Cardiac muscle cell (in vitro differentiated cells and primary cell): ENCODE data around the gene ANKRD28. TPM values are rescaled to one million over a fixed set of nuclear protein-coding genes. Genes with fewer than 3 reads are reported as not detected.
"Not testable (repeated sequence)": the region's sequence is repeated elsewhere in the genome, so short reads cannot be mapped to it uniquely, and the experiment has no call there.

ENCODE experiments used
- DNase-seq, 2 donors: peaks; one replicate each; pipeline versions ENCODE4 v3.0.0 to v3.0.0-alpha.2; 2010 to 2017; ENCODE audit warnings: low read depth in 1 of 2, low spot score in 1 of 2
- H3K27ac ChIP-seq: fragments of 200-600 bp; sonication (generic); 2 replicates; pipeline ENCODE4 v1.5.1; 2016
- H3K27me3 ChIP-seq: fragments of 200-600 bp; sonication (generic); 2 replicates; pipeline ENCODE4 v1.6.0; 2016; ENCODE audit warnings: control low read depth
- H3K36me3 ChIP-seq: fragments of 200-600 bp; sonication (generic); 2 replicates; pipeline ENCODE4 v1.5.1; 2016; ENCODE audit warnings: control low read depth
- H3K4me1 ChIP-seq: fragments of 200-600 bp; sonication (generic); 2 replicates; pipeline ENCODE4 v1.8.1; 2017; ENCODE audit warnings: low read depth, mild to moderate bottlenecking, mixed run types
- H3K4me3 ChIP-seq: fragments of 200-600 bp; sonication (generic); 2 replicates; pipeline ENCODE4 v1.5.1; 2016; ENCODE audit warnings: mild to moderate bottlenecking
- H3K9me3 ChIP-seq: fragments of 200-600 bp; sonication (generic); 2 replicates; pipeline ENCODE4 v1.5.1; 2017; ENCODE audit warnings: low read depth, mild to moderate bottlenecking, control low read depth
- CTCF ChIP-seq: IDR thresholded peaks from 2 replicates; pipeline ENCODE4 v1.5.1; 2012; ENCODE audit warnings: low read depth, mild to moderate bottlenecking, low read length
- polyA plus RNA-seq: library from polyadenylated mRNA; unstranded; fragments of >200 nt; fragmentation: Nextera tagmentation; extraction: Ambion mirVana; gene quantifications from 2 replicates; pipeline ENCODE4 v1.2.1, GENCODE V29; 2016
- total RNA-seq: library from RNA; depleted of rRNA; stranded (reverse); fragments of >200 nt; gene quantifications from 2 replicates; pipeline ENCODE4 v1.2.3, GENCODE V29; 2016

The ANKRD28 gene
- total and polyA plus RNA-seq, 2 experiments from 2014 or later = 9.7 to 20.8 TPM

DNA sequence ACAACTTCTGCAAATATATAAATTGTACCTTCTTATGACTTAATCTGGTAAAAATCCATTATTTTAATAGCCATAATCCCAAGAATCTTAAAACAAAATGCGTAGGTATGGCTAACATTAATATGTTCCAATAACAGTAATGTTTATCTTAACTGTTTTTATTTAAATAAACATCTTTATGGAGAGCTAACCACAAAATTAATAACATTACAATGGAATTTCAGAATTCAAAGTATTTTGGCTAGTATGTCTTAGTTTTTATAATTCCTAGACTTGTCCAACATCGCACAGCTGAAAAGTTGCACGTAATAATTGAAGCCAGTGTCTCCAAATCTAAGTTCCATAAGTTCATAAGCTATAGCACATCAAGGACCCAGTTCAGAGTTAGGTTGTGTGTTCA lies 47.6 kb downstream of the ANKRD28 start:
- no peak for DNase-seq
- Histone ChIP-seq H3K27me3 (no peaks in the 10 kb centered on the region), H3K36me3 (peaks cover 4% of the 10 kb centered on the region), H3K4me3 (no peak overlapping the region), H3K9me3 (no peaks in the 10 kb centered on the region), H3K4me1 (no peaks in the 10 kb centered on the region), H3K27ac (no peak overlapping the region)
- TF ChIP-seq CTCF = no peak

DNA sequence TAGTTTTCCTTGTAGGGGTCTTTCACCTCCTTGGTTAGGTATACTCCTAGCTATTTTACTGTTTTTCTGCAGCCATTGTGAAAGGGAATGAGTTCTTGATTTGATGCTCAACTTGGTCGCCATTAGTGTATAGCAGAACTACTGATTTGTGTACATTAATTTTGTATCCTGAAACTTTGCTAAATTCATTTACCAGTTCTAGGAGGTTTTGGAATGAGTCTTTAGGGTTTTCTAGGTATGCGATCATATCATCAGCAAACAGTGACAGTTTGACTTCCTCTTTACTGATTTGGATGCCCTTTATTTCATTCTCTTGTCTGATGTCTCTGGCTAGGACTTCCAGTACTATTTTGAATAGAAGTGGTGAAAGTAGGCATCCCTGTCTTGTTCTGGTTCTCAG lies 51.9 kb downstream of the ANKRD28 start:
- H3K27me3 ChIP-seq, H3K27ac ChIP-seq: not testable (repeated sequence)

DNA sequence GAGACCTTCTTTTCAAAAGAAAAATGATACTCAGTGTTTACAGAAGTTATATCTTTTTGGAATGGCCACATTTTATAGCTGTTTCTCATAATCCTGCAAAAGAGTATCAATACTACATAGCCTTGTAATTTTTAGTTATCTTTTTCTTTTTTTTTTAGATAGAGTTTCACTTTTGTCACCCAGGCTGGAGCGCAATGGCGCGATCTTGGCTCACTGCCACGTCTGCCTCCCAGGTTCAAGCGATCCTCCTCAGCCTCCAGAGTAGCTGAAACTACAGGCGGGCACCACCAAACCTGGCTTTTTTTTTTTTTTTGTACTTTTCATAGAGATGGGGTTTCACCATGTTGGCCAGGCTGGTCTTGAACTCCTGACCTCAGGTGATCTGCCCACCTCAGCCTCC lies 53.6 kb downstream of the ANKRD28 start:
- TF ChIP-seq CTCF = no peak
- no peak for DNase-seq
- no peak overlapping the region for H3K4me3 ChIP-seq
- no peaks in the 10 kb centered on the region for H3K9me3 ChIP-seq
- no peaks in the 10 kb centered on the region for H3K36me3 ChIP-seq
- H3K4me1 ChIP-seq = no peaks in the 10 kb centered on the region
- no peak overlapping the region for H3K27ac ChIP-seq
- no peaks in the 10 kb centered on the region for H3K27me3 ChIP-seq

More for the DNA sequence above, 51.9 kb downstream of the ANKRD28 start:
- not testable (repeated sequence) for H3K36me3 ChIP-seq, H3K9me3 ChIP-seq, H3K4me1 ChIP-seq, H3K4me3 ChIP-seq, DNase-seq

GRCh38 chr3:15743587-15744009 lies 54.2 kb downstream of the ANKRD28 start:
- H3K4me1 ChIP-seq = no peaks in the 10 kb centered on the region
- no peaks in the 10 kb centered on the region for H3K36me3 ChIP-seq
- no peak overlapping the region for H3K27ac ChIP-seq
- no peaks in the 10 kb centered on the region for H3K27me3 ChIP-seq
- no peaks in the 10 kb centered on the region for H3K9me3 ChIP-seq
- no peak overlapping the region for H3K4me3 ChIP-seq
- DNase-seq = no peak
- TF ChIP-seq CTCF = no peak

- H3K4me1 ChIP-seq, H3K36me3 ChIP-seq, H3K27me3 ChIP-seq, DNase-seq, H3K27ac ChIP-seq, H3K4me3 ChIP-seq, H3K9me3 ChIP-seq: not testable (repeated sequence)
Observed at GRCh38 chr3:15742236-15742635, 55.5 kb downstream of the ANKRD28 start.

DNA sequence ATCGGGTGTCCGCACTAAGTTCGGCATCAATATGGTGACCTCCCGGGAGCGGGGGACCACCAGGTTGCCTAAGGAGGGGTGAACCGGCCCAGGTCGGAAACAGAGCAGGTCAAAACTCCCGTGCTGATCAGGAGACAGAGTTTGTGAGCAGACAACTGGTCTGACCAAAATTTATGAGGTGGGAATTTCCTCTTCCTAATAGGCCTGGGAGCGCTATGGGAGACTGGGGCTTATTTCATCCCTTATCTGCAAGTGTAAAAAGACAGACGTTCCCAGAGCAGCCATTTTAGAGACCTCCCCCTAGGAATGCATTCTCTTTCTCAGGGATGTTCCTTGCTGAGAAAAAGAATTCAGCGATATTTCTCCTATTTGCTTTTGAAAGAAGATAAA lies 59.2 kb downstream of the ANKRD28 start:
- H3K4me3 ChIP-seq, H3K9me3 ChIP-seq, H3K36me3 ChIP-seq, H3K27ac ChIP-seq, DNase-seq, H3K27me3 ChIP-seq, H3K4me1 ChIP-seq: not testable (repeated sequence)

GRCh38 chr3:15731024-15731423 lies 66.8 kb downstream of the ANKRD28 start:
- Histone ChIP-seq H3K27ac (no peak overlapping the region), H3K36me3 (peaks cover 4% of the 10 kb centered on the region), H3K27me3 (no peaks in the 10 kb centered on the region), H3K4me1 (no peaks in the 10 kb centered on the region), H3K9me3 (no peaks in the 10 kb centered on the region), H3K4me3 (no peak overlapping the region)
- no peak for DNase-seq
- no peak for TF ChIP-seq CTCF
